Bronchial epithelial cell (primary cell): ENCODE results near the gene GPR37. TPM values are rescaled to one million over a fixed set of nuclear protein-coding genes. Genes with fewer than 3 reads are reported as not detected.

ENCODE experiments used
- DNase-seq: peaks from one replicate; pipeline ENCODE4 v3.0.0-alpha.2; 2010; ENCODE audit warnings: low read depth
- FAIRE-seq: peaks from 2 replicates; lab custom pipeline; 2011; peaks lifted over from hg19 to GRCh38; lab: Jason Lieb, UNC
- H3K27me3 ChIP-seq: 2 replicates; pipeline ENCODE4 v1.5.1; 2011; ENCODE audit warnings: low read length; ENCODE audit not compliant: control insufficient read depth, insufficient read depth
- H3K36me3 ChIP-seq: 2 replicates; pipeline ENCODE4 v1.5.1; 2011; ENCODE audit warnings: low read length; ENCODE audit not compliant: control insufficient read depth, insufficient read depth
- H3K4me3 ChIP-seq: 2 replicates; pipeline ENCODE4 v1.5.1; 2011; ENCODE audit warnings: mild to moderate bottlenecking, low read depth, low read length, control low read depth
- total RNA-seq: library from RNA; depleted of rRNA; stranded (reverse); fragments of >200 nt; gene quantifications from 2 replicates; pipeline ENCODE4 v1.2.1, GENCODE V29; 2014
- TF ChIP-seq, protein P1 (sequence below): IDR thresholded peaks from 2 replicates; pipeline ENCODE4 v1.5.1; 2011; ENCODE audit warnings: mild to moderate bottlenecking, moderate library complexity, low read length, control low read depth, inconsistent platforms; ENCODE audit not compliant: insufficient read depth, severe bottlenecking

GPR37 gene
- total RNA-seq, 1 donor from 2014 or later = 1.6 TPM

GRCh38 chr7:124747072-124747471, 18.5 kb downstream of the GPR37 start:
- FAIRE-seq (no peak), DNase-seq (no peak)
- no peaks in the 10 kb centered on the region for H3K27me3 ChIP-seq
- TF ChIP-seq, protein P1, sequence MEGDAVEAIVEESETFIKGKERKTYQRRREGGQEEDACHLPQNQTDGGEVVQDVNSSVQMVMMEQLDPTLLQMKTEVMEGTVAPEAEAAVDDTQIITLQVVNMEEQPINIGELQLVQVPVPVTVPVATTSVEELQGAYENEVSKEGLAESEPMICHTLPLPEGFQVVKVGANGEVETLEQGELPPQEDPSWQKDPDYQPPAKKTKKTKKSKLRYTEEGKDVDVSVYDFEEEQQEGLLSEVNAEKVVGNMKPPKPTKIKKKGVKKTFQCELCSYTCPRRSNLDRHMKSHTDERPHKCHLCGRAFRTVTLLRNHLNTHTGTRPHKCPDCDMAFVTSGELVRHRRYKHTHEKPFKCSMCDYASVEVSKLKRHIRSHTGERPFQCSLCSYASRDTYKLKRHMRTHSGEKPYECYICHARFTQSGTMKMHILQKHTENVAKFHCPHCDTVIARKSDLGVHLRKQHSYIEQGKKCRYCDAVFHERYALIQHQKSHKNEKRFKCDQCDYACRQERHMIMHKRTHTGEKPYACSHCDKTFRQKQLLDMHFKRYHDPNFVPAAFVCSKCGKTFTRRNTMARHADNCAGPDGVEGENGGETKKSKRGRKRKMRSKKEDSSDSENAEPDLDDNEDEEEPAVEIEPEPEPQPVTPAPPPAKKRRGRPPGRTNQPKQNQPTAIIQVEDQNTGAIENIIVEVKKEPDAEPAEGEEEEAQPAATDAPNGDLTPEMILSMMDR = no peak
- no peak overlapping the region for H3K4me3 ChIP-seq
- no peaks in the 10 kb centered on the region for H3K36me3 ChIP-seq

DNA sequence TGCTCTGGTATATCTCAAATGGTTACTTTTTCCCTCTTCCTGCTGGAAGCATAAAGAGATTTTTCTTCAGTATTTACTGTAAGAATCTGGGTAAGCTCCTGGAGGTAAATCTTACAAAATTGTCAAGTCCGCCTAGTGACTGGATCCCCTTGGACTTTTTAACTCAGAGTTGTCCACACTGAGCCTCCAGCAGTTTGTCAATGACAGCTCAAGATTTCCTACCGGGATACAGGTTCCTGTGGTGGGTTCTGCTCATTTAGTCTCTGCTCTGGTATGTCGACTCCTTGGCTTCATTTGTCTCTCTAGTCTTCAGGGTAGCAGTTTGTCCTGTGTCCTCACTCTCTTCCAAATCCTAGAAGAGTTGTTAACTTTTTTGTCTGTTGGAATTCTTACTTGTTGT, 27.0 kb downstream of the GPR37 start:
- Histone ChIP-seq H3K4me3 (no peak overlapping the region), H3K27me3 (no peaks in the 10 kb centered on the region), H3K36me3 (no peaks in the 10 kb centered on the region)
- TF ChIP-seq, protein P1 = no peak
- DNase-seq = no peak
- FAIRE-seq = no peak

DNA sequence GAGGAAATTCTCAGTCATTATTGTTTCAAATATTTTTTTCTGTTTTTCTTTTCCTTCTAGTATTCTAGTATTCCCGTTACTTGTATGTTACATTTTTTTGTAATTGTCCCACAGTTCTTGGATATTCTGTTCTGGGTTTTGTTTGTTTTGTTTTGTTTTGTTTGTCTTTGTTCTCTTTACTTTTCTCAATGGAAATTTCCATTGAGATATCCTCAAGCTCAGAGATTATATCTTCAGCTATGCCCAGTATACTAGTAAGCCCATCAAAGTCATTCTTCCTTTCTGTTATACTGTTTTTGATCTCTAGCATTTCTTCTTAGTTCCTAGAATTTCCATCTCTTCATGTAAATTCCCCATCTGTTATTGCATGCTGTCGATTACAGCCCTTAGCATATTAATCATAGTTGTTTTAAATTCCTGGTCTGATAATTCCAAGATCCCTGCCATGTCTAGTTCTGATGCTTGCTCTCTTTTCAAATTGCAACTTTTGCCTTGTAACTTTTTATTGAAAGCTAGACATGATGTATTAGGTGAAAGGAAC, 27.8 kb downstream of the GPR37 start:
- no peak for FAIRE-seq
- TF ChIP-seq, protein P1 = no peak
- Histone ChIP-seq H3K27me3 (no peaks in the 10 kb centered on the region), H3K36me3 (no peaks in the 10 kb centered on the region), H3K4me3 (no peak overlapping the region)
- DNase-seq = no peak

GRCh38 chr7:124728610-124729009, 37.0 kb downstream of the GPR37 start:
- Histone ChIP-seq H3K27me3 (no peaks in the 10 kb centered on the region), H3K4me3 (no peak overlapping the region), H3K36me3 (no peaks in the 10 kb centered on the region)
- TF ChIP-seq, protein P1 = no peak
- DNase-seq = no peak
- FAIRE-seq = no peak

GRCh38 chr7:124724507-124725192, 40.9 kb downstream of the GPR37 start:
- H3K36me3 ChIP-seq = no peaks in the 10 kb centered on the region
- TF ChIP-seq, protein P1 = no peak
- no peaks in the 10 kb centered on the region for H3K27me3 ChIP-seq
- DNase-seq = no peak
- FAIRE-seq = no peak
- no peak overlapping the region for H3K4me3 ChIP-seq

- H3K4me3 ChIP-seq = no peak overlapping the region
- H3K36me3 ChIP-seq = no peaks in the 10 kb centered on the region
- TF ChIP-seq, protein P1 = no peak
- FAIRE-seq (no peak), DNase-seq (no peak)
- no peaks in the 10 kb centered on the region for H3K27me3 ChIP-seq
Observed at GRCh38 chr7:124724079-124724478, 41.5 kb downstream of the GPR37 start.
